NCI-H345 (cell line): ENCODE data around the gene RNASE8.
A peak's percentile ranks its signal among the peaks of the same experiment; 100 is the strongest.

Experiments
- DNase-seq: peaks from one replicate; lab custom pipeline; 2025; lab: John Stamatoyannopoulos, UW

RNASE8 gene

GRCh38 chr14:21053184-21054122 is 4.2 kb upstream of the RNASE8 start:
- no peak for DNase-seq

- no peak for DNase-seq
Measured at GRCh38 chr14:21054123-21054767, 3.4 kb upstream of the RNASE8 start.

DNA sequence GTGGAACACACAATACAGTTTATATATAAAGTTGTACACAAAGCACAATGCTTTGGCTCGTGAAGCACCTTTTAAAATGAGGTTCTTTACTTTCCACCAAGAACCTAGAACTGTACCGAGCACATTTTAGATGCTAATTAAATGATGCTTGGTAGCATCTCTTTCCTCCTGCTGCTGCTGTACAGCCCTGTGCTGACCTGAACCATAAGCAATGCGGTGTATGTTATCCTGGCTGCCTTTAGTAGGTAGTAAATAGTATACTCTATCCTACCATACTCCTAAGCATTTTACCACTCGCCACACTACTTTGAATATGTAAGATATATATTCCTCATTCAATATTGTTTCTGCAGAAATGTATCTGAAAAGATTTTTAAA is 2.9 kb upstream of the RNASE8 start:
- DNase-seq, result no peak

GRCh38 chr14:21055432-21056117 is 2.0 kb upstream of the RNASE8 start:
- no peak for DNase-seq

DNA sequence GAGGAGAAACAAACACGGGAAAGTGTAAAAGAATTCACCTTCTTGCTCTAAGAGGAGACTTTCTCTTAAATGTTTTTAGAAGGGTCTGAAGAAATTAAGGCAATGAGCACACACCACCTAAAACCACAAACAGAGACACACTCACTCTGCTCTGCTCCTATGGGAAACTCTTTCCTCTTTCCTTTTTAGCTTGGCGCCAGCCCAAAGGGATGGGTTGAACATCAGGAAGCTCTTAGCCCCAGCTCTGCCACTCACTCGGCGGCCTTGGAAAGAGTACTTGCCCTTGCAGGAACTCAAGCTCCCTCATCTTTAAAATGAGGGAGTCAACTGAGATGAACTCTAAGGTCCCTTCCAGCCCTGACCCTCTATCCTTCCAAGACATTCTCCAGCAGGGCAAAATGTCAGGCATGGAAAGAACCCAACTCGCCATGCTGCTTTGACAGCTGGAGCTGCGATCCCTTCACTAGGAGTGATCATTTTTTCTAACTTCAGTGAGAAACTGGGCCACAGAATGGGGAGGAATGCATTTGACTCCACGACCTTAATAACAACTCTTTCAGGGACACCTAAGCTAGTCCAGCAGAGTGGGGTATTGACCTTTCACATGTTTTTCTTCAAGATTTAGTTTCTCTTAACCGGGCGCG is 980 bp upstream of the RNASE8 start:
- no peak for DNase-seq

DNA sequence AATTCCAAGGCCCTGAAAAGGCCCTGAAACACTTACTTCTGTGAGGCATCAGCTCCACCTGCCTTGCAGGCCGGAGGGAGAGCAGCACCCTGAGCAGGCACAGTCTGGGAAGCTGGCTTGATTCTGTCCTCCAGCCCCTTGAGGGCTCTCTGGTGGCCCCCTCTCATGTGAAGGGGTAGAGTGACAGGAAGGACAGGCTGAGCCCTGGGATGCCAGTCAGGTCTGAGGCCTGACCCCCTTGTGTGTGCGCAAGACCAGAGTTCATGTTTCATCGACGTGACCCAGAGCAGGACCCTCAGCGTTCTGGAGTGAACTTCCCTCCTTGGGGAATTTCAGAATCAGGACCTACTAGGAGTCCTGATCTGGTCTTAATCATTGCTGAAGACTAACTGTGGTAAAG is 1.3 kb downstream of the RNASE8 start:
- no peak for DNase-seq

GRCh38 chr14:21059842-21060613 is 2.4 kb downstream of the RNASE8 start:
- DNase-seq, result no peak

DNA sequence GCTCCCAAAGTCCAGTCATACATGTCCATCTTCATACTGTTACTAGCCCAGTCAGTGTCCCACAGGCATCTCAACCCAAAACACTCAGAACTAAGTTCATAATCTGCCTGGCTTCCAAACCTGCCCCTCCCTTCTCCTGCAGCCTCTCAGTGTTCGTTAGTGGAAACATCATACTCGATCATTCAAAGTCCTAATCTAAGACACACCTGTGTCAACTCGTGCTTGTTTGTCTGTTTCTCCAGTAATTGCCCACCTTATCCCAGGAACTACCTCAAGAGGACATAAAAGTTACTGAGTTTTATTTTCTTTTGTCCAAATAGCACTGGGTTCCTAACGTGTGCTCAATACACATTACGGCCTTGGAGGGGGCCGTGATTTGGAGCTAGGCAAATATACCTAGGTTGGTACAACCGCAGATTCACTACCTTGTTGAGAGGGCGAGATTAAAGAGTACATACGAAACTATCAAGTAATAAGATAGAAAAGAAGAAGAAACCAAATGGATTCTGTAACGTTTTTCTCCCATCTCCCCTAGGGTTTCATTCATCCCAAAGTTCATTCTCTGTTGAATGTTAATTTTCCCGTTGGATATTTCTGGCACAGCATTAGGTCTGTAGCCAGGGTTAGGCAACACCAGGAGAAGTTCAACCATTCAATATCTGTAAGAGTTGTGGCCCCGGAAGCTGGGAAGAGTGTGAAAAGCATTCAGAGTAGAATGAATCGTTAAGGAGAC is 3.2 kb downstream of the RNASE8 start:
- DNase-seq, result no peak

- DNase-seq, result no peak
Measured at GRCh38 chr14:21061347-21061668, 3.7 kb downstream of the RNASE8 start.

GRCh38 chr14:21063479-21063878 is 5.9 kb downstream of the RNASE8 start:
- no peak for DNase-seq

DNA sequence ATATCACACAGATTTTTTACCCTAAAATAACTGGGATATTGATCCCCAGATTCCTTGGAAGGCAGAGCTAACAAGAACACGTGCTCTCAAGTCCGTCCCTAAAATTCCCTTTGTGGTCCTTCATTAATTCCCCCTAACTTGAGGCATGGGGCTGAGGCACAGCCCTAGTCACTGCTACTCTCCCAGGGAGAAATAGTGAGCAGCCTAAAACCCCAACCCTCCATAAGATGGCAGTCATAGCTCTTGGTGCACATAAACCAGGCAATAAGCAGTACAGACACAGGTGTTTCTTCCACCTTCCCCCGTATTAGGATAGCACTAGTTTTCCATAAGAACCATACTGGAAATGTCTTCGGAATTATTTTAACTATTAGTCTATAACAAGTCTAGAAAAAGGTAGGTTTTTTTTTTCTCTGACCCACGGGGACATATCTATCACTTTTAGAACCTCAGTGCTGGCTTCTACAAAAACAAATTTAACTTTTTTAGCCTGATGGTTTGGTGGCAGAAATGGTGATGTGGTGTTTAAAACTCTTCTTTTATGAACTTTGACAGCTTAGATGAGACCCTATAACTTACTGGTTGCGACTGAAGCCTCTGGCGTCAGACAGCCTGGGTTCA is 9.4 kb downstream of the RNASE8 start:
- peak; percentile 33 for DNase-seq

DNA sequence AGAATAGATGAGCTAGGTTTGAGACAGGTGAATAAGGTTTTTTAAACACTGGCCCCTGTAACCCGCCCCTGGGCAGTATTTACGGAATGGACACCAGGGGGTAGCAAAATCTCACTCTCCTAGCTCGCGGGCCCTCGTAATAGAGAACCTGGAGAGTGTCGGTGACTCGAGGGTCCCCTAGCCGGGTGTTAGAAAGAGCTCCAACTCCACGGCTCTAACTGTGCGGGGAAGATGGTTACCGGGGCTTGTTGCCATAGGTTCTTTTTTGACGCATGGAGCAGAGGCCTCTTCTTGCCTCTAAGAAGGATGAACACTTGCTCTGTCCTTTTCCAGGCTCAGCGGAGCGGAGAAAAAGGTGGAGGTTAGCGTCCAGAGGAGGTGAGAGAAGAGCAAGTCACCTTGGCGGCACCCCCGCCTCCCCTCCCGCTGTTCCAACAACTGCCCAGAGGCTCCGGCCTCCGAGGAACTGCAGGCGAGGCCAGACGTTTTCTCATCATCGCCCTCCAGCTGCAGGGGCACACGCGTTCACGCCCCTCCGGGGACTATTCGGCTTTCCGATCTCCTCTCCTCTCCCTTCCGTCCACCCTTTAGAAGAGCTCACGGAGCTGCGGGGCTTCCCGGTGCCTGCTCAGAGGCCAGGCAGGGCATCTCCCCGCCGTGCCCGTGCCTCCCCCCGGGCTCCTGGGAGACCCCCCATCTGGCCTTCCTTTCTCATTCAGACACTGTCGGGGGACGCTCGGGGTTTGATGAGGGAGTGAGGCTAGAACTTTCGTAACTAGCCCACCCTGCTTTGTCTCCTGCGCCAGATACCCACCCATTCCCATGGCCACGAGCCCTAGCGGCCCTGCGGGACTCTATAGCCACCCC is 11.1 kb downstream of the RNASE8 start:
- peak; percentile 79 for DNase-seq

DNA sequence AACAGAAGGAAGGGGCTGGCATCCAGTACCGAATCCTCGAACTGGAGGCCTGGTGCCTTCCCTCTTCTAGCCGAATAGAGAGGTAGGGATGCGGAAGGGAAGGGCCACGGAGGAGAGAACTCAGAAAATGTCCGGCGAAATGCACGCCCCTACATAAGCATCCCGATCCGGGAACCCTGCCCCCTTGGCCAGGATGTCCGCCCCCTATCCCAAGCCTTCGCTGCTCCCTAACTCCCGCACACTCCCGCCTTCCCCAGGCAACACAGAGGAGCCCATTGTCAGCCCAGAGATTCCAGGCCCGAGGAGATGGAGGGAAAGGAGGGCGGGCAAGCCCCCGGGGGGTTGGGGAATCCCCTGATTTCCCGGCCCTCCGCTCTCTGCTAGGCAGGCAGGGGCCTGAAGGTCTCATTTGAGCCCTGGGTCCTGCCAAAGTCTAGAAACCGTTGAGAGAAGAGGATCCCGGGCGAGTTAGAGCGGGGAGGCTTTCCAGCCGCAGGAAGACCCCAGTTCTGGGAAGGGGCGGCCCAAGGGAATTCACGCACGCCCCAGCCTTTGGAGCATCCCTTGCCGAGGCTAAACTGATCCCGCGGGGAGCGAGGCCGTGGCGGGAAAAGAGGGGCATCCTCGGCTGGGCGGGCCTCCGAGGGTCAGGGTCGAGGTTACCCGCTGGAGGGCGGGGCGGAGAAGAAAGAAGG is 11.9 kb downstream of the RNASE8 start:
- DNase-seq, result peak; percentile 51

DNA sequence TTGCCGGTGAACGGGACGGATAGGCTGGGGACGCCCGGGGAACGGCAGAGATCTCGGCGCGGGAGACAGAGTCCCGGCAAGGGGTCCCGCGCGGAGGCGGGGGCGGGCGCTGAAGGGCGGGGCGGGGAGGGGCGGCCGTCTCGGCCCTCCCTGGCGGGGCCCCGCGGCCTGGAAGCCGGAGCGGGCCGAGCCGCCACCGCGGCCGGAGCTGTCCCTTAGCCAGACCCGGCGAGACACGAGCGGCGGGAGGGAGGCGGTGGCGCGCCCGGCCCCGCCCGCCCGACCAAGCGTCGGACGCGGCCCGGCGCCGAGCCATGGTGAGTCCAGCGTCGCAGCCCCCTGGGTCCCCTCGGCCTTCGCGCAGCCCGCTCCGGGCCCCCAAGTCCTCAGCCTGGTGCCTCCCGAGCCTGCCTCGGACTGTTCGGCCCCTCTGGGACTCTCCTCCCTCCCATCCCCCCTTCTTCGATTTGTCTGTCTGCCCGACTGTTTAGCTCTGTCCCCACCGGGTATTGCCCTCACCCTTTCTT is 12.5 kb downstream of the RNASE8 start, which contains the start of gene ARHGEF40:
ARHGEF40 (plus strand) TSS at position 222 of the 527 bp plus-strand sequence; CDS start at position 315, 93 bp downstream.
- DNase-seq, result peak; percentile 66

GRCh38 chr14:21070610-21071224 is 13.1 kb downstream of the RNASE8 start:
- peak; percentile 71 for DNase-seq

GRCh38 chr14:21071225-21072030 is 13.8 kb downstream of the RNASE8 start:
- DNase-seq, result peak; percentile 91

GRCh38 chr14:21072031-21072473 is 14.4 kb downstream of the RNASE8 start:
- DNase-seq, result no peak
